PC-3 (cell line): ENCODE measurements around the gene GP5.

Experiments used
- EZH2 ChIP-seq: fragments of 300-600 bp; sonication (generic); IDR thresholded peaks from one replicate; pipeline ENCODE4 v1.6.1; 2017; ENCODE audit warnings: antibody characterized with exemption, mild to moderate bottlenecking, low read length; ENCODE audit not compliant: unreplicated experiment
- EZH2phosphoT487 ChIP-seq: fragments of 300-600 bp; sonication (generic); IDR thresholded peaks from 2 replicates; pipeline ENCODE4 v1.6.1; 2018; ENCODE audit warnings: mild to moderate bottlenecking, antibody characterized with exemption, low read length, borderline replicate concordance
- TF ChIP-seq, protein P1 (sequence below): fragments of 300-600 bp; sonication (generic); conservative IDR thresholded peaks from 2 replicates; pipeline ENCODE4 v1.5.1; 2017; ENCODE audit warnings: antibody characterized with exemption, low read depth, mild to moderate bottlenecking, low read length

- TF ChIP-seq, protein P1, sequence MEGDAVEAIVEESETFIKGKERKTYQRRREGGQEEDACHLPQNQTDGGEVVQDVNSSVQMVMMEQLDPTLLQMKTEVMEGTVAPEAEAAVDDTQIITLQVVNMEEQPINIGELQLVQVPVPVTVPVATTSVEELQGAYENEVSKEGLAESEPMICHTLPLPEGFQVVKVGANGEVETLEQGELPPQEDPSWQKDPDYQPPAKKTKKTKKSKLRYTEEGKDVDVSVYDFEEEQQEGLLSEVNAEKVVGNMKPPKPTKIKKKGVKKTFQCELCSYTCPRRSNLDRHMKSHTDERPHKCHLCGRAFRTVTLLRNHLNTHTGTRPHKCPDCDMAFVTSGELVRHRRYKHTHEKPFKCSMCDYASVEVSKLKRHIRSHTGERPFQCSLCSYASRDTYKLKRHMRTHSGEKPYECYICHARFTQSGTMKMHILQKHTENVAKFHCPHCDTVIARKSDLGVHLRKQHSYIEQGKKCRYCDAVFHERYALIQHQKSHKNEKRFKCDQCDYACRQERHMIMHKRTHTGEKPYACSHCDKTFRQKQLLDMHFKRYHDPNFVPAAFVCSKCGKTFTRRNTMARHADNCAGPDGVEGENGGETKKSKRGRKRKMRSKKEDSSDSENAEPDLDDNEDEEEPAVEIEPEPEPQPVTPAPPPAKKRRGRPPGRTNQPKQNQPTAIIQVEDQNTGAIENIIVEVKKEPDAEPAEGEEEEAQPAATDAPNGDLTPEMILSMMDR = no peak
- no peak for TF ChIP-seq EZH2phosphoT487
- TF ChIP-seq EZH2 = no peak
Observed at GRCh38 chr3:194440756-194441155, 41.7 kb upstream of the GP5 start.
